Nucleus accumbens (tissue), 56 donors: ENCODE results near the gene SLC22A3.
"Not testable (repeated sequence)": the region's sequence is repeated elsewhere in the genome, so short reads cannot be mapped to it uniquely, and the experiment has no call there.

ENCODE experiments used
- DNase-seq, 56 donors: peaks; one replicate each; lab custom pipeline; 2025; lab: John Stamatoyannopoulos, UW

SLC22A3 gene

GRCh38 chr6:160367798-160368547 lies 19.8 kb downstream of the SLC22A3 start:
- no peak for DNase-seq

DNA sequence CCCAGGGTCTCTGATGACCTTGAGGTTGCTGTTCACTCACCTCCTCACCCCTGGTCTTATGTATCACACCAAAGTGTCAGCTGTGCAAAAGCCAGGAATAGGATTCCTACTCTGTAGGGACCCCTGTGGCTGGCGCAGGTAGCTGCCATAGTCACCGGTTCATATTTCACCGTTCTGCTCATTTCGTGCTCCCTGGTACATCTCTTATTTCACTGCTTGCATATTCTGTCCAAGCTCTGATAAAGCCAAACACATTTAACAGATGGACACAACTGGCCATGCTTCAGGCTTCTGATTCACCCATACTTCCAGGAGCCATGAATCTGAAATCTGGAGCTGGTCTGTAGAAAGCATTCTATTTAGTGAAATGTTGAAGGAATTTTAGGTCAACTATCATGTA lies 20.5 kb downstream of the SLC22A3 start:
- no peak for DNase-seq

DNA sequence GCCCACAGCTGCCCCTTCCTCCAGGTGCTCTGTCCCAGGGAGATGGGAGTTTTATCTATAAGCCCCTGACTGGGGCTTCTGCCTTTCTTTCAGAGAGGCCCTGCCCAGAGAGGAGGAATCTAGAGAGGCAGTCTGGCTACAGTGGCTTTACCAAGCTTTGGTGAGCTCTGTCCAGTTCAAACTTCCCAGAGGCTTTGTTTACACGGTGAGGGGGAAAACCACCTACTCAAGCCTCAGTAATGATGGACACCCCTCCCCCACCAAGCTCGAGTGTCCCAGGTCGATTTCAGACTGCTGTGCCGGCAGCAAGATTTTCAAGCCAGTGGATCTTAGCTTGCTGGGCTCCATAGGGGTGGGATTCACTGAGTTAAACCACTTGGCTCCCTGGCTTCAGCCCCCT lies 25.4 kb downstream of the SLC22A3 start:
- not testable (repeated sequence) for DNase-seq

DNA sequence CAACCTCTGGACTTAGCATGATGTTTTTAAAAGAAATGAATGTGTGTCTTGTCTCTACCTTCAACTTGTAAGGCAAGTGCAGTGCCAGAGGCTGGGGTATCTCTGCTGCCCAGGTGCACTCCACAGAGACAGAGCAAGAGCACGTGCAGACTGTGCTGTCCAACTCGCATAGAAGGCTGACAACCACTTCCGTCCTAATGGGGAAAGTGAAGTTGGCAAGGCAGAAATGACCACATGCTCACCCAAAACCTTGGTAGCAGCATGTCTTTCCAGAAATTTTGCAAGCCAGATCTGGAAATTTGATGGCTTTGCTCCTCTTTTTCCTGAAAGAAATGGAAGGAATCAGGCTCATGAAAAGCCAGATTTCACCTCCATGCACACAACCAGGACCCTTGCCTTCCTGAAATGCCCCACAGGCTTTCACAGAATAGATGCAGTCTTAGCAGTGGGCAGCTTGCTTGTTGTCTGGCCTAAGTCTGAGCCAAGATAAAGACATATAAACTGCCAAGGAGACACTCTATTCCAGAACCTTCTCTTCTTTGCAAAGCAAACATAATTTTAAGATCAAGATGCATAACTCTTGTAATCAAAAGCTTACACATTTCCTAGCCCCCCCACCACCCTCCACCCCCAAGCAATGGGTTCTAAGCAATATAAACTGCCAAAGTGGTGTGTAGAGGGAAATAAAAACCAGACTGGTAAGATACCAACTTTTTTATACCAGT lies 26.8 kb downstream of the SLC22A3 start:
- DNase-seq, result no peak

- DNase-seq, result no peak
Observed at GRCh38 chr6:160375561-160375949, 27.4 kb downstream of the SLC22A3 start.

DNA sequence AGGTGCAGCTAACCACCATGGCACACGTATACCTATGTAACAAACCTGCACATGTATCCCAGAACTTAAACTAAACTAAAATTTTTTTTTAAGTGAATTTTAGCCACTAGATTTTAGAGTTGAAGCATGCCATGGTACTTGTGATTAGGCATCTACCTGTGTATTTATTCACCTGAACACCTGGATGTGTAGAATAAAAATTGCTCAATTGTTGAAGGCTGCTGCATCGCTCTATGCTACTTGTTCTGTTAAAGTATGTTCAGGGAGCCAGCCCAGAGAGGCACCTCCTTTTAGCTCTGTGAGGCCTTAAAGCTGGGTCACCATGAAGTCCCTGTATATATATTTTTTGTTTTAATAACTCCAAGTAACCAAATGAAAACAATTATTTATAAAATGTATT lies 28.3 kb downstream of the SLC22A3 start:
- no peak for DNase-seq

DNA sequence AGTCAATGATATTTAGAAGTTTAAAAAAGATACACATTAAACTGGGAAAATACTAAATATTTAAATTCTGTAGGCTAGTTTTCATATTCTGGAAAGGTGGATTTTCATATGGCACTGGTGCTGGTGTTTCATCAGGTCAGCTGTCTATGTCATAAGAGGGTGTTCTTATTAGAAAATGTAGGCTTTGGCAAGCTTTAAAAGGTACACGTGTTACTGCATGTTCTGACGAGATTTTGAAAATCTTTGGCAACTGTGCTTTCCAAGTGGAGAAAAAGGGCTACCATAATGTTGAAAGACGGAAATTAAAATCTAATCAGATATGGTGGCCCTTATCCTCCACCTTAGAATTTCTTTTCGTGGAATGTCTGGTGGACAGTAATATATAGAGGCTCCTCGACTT lies 30.0 kb downstream of the SLC22A3 start:
- DNase-seq, result no peak

- no peak for DNase-seq
Observed at GRCh38 chr6:160378882-160379281, 30.7 kb downstream of the SLC22A3 start.

DNA sequence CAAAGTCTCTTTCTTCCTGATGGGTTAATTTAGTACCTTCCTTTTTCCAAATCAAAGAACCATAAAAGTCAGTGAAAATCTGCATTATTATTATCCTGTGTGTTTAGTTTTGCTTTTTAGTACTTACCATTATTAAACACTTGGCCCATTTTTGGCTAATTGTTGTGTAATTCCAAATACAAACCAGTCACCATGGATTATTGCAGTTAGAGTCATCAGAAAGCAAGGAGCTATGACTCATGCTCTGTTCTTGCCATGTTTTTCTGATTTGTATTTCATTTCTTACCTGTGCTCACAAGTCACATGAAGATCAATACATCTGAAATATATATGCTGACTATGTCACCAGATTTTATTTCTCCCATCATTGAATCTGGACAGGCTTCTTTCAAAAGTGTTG lies 31.3 kb downstream of the SLC22A3 start:
- DNase-seq, result no peak

DNA sequence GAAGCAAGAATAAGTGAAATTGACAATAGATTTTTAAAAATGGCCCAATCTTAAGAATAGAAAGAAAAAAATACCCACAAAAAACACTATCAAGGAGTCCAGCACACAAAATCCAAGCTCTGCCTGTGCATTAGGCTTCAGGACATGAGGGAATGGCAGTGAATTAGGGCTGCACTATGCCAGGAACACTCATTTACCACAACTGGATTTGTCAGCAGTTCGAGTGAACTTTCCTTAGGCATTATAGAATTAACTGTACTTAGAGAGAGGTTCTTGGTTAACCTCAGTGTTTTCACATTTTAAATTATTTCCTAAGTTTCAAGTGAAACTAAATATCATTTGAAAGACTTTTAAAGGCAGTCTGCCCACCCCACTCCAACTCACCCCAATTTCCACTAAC lies 34.8 kb downstream of the SLC22A3 start:
- DNase-seq, result no peak

DNA sequence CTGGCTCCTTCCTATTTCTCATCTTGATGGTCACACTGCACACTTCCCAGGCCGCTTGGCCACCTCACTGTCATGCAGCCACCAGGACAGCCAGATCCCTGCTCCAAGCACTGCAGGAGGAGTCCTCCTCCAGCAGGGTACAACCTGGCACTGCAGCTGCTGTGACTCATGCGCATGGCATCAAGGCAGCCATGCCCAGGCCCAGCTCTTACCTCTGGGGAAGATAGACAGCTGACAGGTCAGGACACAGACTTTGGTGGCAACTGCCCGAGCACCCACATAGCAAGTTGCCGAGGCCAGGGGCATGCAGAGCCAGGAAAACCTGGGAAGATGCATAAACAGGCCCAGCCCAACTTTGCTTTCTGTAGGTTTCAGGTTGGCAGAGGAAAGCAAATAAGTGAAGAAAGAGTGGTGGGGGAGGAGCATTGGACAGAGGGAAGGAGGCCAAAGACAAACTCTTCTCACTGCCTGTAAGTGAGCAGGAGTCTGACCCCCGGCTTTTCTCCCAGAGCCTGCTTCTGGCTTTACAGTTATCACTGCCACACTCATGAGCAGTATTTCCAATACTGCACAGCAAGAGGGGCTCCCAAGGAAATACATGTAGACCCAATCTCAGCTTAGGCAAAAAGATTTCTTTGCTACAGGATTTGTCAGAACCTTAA lies 38.8 kb downstream of the SLC22A3 start:
- no peak for DNase-seq

DNA sequence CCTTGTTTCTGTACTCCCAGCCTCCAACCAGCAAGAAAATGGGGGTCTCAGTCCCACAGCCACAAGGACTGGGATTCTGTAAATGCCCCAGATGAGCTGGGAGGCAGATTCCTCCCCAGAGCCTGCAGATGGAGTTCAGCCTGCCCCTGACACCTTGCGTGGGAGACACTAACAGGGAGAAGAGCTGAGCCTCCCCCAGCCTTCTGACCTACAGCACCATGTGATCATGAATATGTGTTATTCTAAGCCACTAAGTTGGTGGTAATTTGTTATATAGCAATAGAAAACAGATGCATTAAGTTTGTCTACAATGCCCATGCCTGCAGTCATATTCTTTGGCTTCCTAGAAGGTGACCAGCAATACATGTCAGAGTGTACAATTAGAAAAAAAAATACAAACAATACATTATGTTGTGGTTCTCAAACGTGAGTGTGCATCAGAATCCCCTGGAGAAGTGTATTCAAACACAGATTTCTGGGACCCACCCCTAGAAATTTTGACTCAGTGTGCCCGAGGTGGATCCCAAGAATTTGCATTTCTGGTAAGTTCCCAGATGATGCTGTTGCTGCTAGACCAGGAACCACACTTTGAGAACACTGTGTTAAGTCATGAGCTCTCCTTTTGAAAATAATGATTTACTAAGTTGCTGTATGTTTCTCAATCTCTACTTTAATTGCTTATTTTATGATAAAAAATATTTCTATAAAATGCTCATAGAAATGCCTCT lies 39.9 kb downstream of the SLC22A3 start:
- no peak for DNase-seq

DNA sequence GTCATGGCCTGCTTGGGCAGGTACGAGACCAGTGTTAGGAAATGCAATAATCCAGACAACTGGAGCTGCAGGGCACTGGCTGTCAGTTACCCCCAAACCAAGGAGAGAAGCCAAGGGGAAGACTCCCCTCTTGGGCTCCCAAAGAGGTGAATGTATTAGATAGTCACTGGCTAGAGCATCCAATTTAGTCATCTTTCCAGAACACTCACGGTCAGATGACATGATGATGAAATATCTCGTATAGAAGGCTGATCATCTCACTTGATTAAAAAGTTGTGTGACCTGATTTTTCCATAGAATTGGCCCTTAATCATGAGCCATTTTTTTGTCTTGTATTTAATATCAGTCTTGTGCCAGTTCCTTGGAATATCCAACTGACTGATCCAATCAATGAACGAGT lies 40.7 kb downstream of the SLC22A3 start:
- DNase-seq, result no peak

- DNase-seq, result no peak
Observed at GRCh38 chr6:160391419-160392116, 43.4 kb downstream of the SLC22A3 start.

GRCh38 chr6:160393442-160393841 lies 45.3 kb downstream of the SLC22A3 start:
- DNase-seq, result not testable (repeated sequence)

GRCh38 chr6:160393891-160394653 lies 45.9 kb downstream of the SLC22A3 start:
- no peak for DNase-seq

DNA sequence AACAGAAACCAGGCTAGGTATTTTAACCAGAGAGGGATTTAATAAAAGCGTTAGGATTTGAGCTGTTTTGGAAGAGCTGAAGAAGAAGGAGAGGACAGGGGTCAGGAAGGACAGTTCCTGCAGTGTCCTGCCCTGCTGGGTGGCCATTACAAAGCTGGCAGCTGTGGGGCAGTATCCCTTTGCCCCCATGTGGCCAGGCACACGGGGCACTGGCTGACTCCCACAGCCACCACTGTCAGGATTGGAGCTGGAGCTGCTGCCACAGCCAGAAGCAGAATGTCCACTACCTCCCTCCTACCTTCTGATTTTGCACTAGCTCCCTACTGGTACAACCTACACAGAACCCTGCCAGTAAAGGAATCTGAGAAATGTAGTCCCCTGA lies 46.5 kb downstream of the SLC22A3 start:
- DNase-seq, result no peak

DNA sequence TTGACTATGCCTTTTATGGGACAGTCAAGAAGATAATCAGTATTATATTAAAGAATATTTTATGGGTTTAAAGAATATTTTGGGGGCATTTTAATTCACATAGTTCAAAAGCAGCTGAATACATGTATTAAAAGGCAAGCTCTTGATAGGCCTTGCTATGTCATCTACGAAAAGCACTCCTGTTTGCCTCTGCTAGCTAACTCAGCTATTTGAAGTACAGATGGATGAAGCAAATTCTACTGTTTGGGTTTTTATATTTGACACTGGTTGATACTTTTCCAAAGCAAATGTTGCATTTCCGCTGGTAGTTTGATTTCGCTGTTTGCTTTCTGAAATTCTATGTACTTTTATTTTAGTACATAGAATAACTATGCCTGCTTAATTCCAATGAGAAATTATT lies 47.0 kb downstream of the SLC22A3 start:
- DNase-seq, result no peak

DNA sequence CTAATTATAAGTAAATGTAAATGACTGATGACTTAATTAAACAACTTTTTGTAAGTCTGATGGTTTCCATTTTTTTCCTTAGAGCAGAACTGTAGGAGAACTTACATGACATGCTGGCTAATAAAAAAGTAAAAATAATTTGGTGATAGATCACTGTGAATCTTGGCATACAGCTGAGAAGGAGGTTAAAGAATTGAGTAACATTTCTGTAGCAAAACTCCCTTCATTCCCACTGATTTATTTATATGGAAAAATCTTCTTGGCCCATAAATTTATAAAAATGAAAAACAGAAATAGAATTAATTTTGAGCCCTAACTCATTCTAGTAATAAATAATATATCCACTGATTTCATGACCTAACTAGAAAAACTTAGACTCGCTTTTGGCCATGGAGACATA lies 48.1 kb downstream of the SLC22A3 start:
- no peak for DNase-seq
